GM06990 (cell line): ENCODE data around the gene PGAP3.
A peak's percentile ranks its signal among the peaks of the same experiment; 100 is the strongest.

Experiments
- DNase-seq: peaks from one replicate; pipeline ENCODE4 v3.0.0-alpha.2; 2011; ENCODE audit not compliant: insufficient read length; ENCODE audit errors: extremely low read depth
- H3K27me3 ChIP-seq: replicated peaks from 2 replicates; pipeline ENCODE4 v1.6.0; 2011; ENCODE audit warnings: low read length; ENCODE audit not compliant: control insufficient read depth, insufficient read depth
- H3K36me3 ChIP-seq: 2 replicates; pipeline ENCODE4 v1.5.1; 2011; ENCODE audit warnings: low read length; ENCODE audit not compliant: control insufficient read depth, insufficient read depth
- H3K4me3 ChIP-seq: replicated peaks from 2 replicates; pipeline ENCODE4 v1.5.1; 2011; ENCODE audit warnings: low read depth, mild to moderate bottlenecking, control low read depth, low read length
- CTCF ChIP-seq: IDR thresholded peaks from 2 replicates; pipeline ENCODE4 v1.5.1; 2011; ENCODE audit warnings: low read length, control low read depth, mild to moderate bottlenecking, inconsistent platforms; ENCODE audit not compliant: insufficient read depth, poor library complexity, severe bottlenecking

Gene PGAP3

GRCh38 chr17:39676198-39676819 is 11.5 kb downstream of the PGAP3 start:
- TF ChIP-seq CTCF, result no peak
- peak; percentile 44 for DNase-seq
- no peak overlapping the region for H3K4me3 ChIP-seq
- H3K27me3 ChIP-seq, result no peaks in the 10 kb centered on the region
- no peaks in the 10 kb centered on the region for H3K36me3 ChIP-seq

GRCh38 chr17:39675390-39676082 is 12.3 kb downstream of the PGAP3 start:
- DNase-seq, result no peak
- H3K36me3 ChIP-seq, result no peaks in the 10 kb centered on the region
- no peaks in the 10 kb centered on the region for H3K27me3 ChIP-seq
- TF ChIP-seq CTCF, result no peak
- H3K4me3 ChIP-seq, result no peak overlapping the region

- H3K4me3 ChIP-seq, result no peak overlapping the region
- no peaks in the 10 kb centered on the region; the same call in 1 of the 2 replicates for H3K27me3 ChIP-seq
- DNase-seq, result no peak
- H3K36me3 ChIP-seq, result no peaks in the 10 kb centered on the region
- no peak for TF ChIP-seq CTCF
These were observed 13.0 kb downstream of the PGAP3 start for GRCh38 chr17:39674702-39675389.

- H3K4me3 ChIP-seq, result no peak overlapping the region
- H3K27me3 ChIP-seq, result no peaks in the 10 kb centered on the region; the same call in 1 of the 2 replicates
- no peak for TF ChIP-seq CTCF
- no peaks in the 10 kb centered on the region for H3K36me3 ChIP-seq
- DNase-seq, result no peak
These were observed 13.7 kb downstream of the PGAP3 start for GRCh38 chr17:39674179-39674578.

GRCh38 chr17:39673335-39674081 is 14.3 kb downstream of the PGAP3 start:
- no peaks in the 10 kb centered on the region; the same call in 1 of the 2 replicates for H3K27me3 ChIP-seq
- TF ChIP-seq CTCF, result no peak
- no peak overlapping the region for H3K4me3 ChIP-seq
- H3K36me3 ChIP-seq, result no peaks in the 10 kb centered on the region
- DNase-seq, result no peak
